ENCODE measurements around the gene ZNF587B. TPM values are rescaled to one million over a fixed set of nuclear protein-coding genes. Genes with fewer than 3 reads are reported as not detected.

ZNF587B gene
- total and polyA plus RNA-seq, 10 of the 15 experiments (the other 5 are each of a cell fraction or from before 2014, with no cell fraction given), result 4.1 to 33.9 (median 15.2) TPM

DNA sequence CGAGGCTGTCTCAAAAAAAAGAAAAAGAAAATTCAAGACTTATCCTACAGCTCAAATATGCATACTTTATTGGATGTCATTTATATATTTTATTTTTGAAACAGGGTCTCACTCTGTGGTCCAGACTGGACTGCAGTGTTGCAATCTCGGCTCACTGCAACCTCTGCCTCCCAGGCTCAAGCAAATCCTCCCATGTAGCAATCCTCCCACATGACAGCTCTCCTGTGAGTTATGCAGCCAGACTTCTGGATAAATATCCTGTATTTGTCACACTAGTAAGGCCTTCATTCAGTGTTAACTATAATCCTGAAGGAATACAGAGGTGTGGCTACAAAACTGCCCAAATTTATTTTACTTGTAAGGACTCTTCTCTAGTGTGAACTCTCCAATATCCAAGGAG, 22.6 kb upstream of the ZNF587B start:
- ChIA-PET RAD21 (ENCODE audit: unreplicated experiment) (no interaction called here), POLR2A (no interaction called here), CTCF (no interaction called here), SMC1A (ENCODE audit: uncharacterized antibody, unreplicated experiment) (no interaction called here)
- intact Hi-C loops (cut with micrococcal nuclease; ENCODE audit: unreplicated experiment) (no loop called here), in situ Hi-C loops (cut with MboI) (loop anchor here (25.0 kb wide), 1 partner anchor 1670 kb away; the partner anchor contains the start of gene ZNF444)
- DNase-seq (ENCODE audit: low read depth, low spot score) (no peak), ATAC-seq (no peak), FAIRE-seq (no peak)
- Histone ChIP-seq H3K79me2 (ENCODE audit: control insufficient read depth, insufficient read depth, low read length) (no peaks in the 10 kb centered on the region; the same call in 1 of the 2 replicates), H3K9me3 (replicated peaks; ENCODE audit: control insufficient read depth, insufficient read depth, low read length) (no peaks in the 10 kb centered on the region; the same call in 2 of the 3 replicates), H3K4me3 (no peak overlapping the region), H3K27ac (ENCODE audit: control insufficient read depth, insufficient read depth) (no peak overlapping the region), H4K20me1 (ENCODE audit: control insufficient read depth, insufficient read depth) (no peaks in the 10 kb centered on the region), H3K27me3 (replicated peaks in 1 of 2; ENCODE audit: control insufficient read depth in 2 of 2, insufficient read depth in 2 of 2, low read length in 1 of 2) (no peaks in the 10 kb centered on the region), H3K9ac (ENCODE audit: control insufficient read depth, insufficient read depth, low read length) (no peak overlapping the region), H2AFZ (ENCODE audit: control insufficient read depth, low read depth, low read length) (no peak overlapping the region), H3K4me2 (ENCODE audit: control insufficient read depth, insufficient read depth) (no peak overlapping the region), H3K4me1 (ENCODE audit: control insufficient read depth, insufficient read depth, low read length) (peaks cover 6% of the 10 kb centered on the region), H3K36me3 (ENCODE audit: control insufficient read depth in 2 of 2, insufficient read depth in 2 of 2, low read length in 1 of 2) (peaks cover 5 to 7% of the 10 kb centered on the region in 2 experiments; a peak in 3 of 4 replicates)
- 100% methylated on average over 2 of the region's 2 CpGs for WGBS (ENCODE audit: insufficient coverage, insufficient replicate concordance, low lambda C conversion rate, missing lambda C conversion rate)
- BruUV-seq (replicated peaks), result no TSS peak
- TF ChIP-seq BACH1 (IDR thresholded peaks at IDR 0.05; ENCODE audit: borderline replicate concordance) (no peak), HDGF (IDR thresholded peaks at IDR 0.05) (no peak), IKZF2 (IDR thresholded peaks at IDR 0.05) (no peak), POLR2AphosphoS2 (IDR thresholded peaks at IDR 0.05; ENCODE audit: low read depth, low read length) (no peak)
- TF ChIP-seq, protein P1, sequence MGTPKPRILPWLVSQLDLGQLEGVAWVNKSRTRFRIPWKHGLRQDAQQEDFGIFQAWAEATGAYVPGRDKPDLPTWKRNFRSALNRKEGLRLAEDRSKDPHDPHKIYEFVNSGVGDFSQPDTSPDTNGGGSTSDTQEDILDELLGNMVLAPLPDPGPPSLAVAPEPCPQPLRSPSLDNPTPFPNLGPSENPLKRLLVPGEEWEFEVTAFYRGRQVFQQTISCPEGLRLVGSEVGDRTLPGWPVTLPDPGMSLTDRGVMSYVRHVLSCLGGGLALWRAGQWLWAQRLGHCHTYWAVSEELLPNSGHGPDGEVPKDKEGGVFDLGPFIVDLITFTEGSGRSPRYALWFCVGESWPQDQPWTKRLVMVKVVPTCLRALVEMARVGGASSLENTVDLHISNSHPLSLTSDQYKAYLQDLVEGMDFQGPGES (IDR thresholded peaks at IDR 0.05), result no peak
- TF ChIP-seq, protein P2, sequence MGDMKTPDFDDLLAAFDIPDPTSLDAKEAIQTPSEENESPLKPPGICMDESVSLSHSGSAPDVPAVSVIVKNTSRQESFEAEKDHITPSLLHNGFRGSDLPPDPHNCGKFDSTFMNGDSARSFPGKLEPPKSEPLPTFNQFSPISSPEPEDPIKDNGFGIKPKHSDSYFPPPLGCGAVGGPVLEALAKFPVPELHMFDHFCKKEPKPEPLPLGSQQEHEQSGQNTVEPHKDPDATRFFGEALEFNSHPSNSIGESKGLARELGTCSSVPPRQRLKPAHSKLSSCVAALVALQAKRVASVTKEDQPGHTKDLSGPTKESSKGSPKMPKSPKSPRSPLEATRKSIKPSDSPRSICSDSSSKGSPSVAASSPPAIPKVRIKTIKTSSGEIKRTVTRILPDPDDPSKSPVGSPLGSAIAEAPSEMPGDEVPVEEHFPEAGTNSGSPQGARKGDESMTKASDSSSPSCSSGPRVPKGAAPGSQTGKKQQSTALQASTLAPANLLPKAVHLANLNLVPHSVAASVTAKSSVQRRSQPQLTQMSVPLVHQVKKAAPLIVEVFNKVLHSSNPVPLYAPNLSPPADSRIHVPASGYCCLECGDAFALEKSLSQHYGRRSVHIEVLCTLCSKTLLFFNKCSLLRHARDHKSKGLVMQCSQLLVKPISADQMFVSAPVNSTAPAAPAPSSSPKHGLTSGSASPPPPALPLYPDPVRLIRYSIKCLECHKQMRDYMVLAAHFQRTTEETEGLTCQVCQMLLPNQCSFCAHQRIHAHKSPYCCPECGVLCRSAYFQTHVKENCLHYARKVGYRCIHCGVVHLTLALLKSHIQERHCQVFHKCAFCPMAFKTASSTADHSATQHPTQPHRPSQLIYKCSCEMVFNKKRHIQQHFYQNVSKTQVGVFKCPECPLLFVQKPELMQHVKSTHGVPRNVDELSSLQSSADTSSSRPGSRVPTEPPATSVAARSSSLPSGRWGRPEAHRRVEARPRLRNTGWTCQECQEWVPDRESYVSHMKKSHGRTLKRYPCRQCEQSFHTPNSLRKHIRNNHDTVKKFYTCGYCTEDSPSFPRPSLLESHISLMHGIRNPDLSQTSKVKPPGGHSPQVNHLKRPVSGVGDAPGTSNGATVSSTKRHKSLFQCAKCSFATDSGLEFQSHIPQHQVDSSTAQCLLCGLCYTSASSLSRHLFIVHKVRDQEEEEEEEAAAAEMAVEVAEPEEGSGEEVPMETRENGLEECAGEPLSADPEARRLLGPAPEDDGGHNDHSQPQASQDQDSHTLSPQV (IDR thresholded peaks at IDR 0.05), result no peak
- TF ChIP-seq, protein P3, sequence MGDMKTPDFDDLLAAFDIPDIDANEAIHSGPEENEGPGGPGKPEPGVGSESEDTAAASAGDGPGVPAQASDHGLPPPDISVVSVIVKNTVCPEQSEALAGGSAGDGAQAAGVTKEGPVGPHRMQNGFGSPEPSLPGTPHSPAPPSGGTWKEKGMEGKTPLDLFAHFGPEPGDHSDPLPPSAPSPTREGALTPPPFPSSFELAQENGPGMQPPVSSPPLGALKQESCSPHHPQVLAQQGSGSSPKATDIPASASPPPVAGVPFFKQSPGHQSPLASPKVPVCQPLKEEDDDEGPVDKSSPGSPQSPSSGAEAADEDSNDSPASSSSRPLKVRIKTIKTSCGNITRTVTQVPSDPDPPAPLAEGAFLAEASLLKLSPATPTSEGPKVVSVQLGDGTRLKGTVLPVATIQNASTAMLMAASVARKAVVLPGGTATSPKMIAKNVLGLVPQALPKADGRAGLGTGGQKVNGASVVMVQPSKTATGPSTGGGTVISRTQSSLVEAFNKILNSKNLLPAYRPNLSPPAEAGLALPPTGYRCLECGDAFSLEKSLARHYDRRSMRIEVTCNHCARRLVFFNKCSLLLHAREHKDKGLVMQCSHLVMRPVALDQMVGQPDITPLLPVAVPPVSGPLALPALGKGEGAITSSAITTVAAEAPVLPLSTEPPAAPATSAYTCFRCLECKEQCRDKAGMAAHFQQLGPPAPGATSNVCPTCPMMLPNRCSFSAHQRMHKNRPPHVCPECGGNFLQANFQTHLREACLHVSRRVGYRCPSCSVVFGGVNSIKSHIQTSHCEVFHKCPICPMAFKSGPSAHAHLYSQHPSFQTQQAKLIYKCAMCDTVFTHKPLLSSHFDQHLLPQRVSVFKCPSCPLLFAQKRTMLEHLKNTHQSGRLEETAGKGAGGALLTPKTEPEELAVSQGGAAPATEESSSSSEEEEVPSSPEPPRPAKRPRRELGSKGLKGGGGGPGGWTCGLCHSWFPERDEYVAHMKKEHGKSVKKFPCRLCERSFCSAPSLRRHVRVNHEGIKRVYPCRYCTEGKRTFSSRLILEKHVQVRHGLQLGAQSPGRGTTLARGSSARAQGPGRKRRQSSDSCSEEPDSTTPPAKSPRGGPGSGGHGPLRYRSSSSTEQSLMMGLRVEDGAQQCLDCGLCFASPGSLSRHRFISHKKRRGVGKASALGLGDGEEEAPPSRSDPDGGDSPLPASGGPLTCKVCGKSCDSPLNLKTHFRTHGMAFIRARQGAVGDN (IDR thresholded peaks at IDR 0.05), result no peak
- TF ChIP-seq, protein P4, sequence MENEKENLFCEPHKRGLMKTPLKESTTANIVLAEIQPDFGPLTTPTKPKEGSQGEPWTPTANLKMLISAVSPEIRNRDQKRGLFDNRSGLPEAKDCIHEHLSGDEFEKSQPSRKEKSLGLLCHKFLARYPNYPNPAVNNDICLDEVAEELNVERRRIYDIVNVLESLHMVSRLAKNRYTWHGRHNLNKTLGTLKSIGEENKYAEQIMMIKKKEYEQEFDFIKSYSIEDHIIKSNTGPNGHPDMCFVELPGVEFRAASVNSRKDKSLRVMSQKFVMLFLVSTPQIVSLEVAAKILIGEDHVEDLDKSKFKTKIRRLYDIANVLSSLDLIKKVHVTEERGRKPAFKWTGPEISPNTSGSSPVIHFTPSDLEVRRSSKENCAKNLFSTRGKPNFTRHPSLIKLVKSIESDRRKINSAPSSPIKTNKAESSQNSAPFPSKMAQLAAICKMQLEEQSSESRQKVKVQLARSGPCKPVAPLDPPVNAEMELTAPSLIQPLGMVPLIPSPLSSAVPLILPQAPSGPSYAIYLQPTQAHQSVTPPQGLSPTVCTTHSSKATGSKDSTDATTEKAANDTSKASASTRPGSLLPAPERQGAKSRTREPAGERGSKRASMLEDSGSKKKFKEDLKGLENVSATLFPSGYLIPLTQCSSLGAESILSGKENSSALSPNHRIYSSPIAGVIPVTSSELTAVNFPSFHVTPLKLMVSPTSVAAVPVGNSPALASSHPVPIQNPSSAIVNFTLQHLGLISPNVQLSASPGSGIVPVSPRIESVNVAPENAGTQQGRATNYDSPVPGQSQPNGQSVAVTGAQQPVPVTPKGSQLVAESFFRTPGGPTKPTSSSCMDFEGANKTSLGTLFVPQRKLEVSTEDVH (IDR thresholded peaks at IDR 0.05; ENCODE audit: low read depth, partially characterized antibody), result no peak
- TF ChIP-seq, protein P5, sequence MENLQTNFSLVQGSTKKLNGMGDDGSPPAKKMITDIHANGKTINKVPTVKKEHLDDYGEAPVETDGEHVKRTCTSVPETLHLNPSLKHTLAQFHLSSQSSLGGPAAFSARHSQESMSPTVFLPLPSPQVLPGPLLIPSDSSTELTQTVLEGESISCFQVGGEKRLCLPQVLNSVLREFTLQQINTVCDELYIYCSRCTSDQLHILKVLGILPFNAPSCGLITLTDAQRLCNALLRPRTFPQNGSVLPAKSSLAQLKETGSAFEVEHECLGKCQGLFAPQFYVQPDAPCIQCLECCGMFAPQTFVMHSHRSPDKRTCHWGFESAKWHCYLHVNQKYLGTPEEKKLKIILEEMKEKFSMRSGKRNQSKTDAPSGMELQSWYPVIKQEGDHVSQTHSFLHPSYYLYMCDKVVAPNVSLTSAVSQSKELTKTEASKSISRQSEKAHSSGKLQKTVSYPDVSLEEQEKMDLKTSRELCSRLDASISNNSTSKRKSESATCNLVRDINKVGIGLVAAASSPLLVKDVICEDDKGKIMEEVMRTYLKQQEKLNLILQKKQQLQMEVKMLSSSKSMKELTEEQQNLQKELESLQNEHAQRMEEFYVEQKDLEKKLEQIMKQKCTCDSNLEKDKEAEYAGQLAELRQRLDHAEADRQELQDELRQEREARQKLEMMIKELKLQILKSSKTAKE (IDR thresholded peaks at IDR 0.05; ENCODE audit: low read depth, poor library complexity, severe bottlenecking), result no peak

All from GM12878 (cell line).